Central memory CD8-positive, alpha-beta T cell (primary cell): ENCODE results near the gene CTBS.
"Not testable (repeated sequence)": the region's sequence is repeated elsewhere in the genome, so short reads cannot be mapped to it uniquely, and the experiment has no call there.

Experiments
- ATAC-seq: fragments of 150-1000 bp; cut with Tn5 transposase; replicated peaks from 2 replicates; pipeline ENCODE4 v1.10.0; 2022; ENCODE audit warnings: mild to moderate bottlenecking, moderate FRiP score, moderate number of reproducible peaks; ENCODE audit not compliant: poor library complexity, severe bottlenecking; ENCODE audit errors: extremely low read depth
- DNase-seq, 2 donors: peaks; one replicate each; pipeline ENCODE4 v3.0.0; 2021; ENCODE audit warnings: low spot score in 2 of 2
- H3K27ac Mint-ChIP-seq: one replicate; pipeline ENCODE4 v1.8.0; 2022; ENCODE audit warnings: low read depth, mild to moderate bottlenecking, moderate library complexity, mixed read lengths
- H3K27me3 Mint-ChIP-seq: one replicate; pipeline ENCODE4 v1.8.0; 2022; ENCODE audit warnings: mixed read lengths
- H3K36me3 Mint-ChIP-seq: one replicate; pipeline ENCODE4 v1.8.0; 2022; ENCODE audit warnings: mild to moderate bottlenecking, moderate library complexity, mixed read lengths; ENCODE audit not compliant: insufficient read depth
- H3K4me1 Mint-ChIP-seq: one replicate; pipeline ENCODE4 v1.8.0; 2022; ENCODE audit warnings: mixed read lengths
- H3K4me3 Mint-ChIP-seq: one replicate; pipeline ENCODE4 v1.8.0; 2022; ENCODE audit warnings: mild to moderate bottlenecking, moderate library complexity, mixed read lengths
- H3K9me3 Mint-ChIP-seq: one replicate; pipeline ENCODE4 v1.8.0; 2022; ENCODE audit warnings: mixed read lengths

CTBS gene

GRCh38 chr1:84510668-84511067 lies 63.6 kb downstream of the CTBS start:
- Mint-ChIP-seq H3K27ac (no peak overlapping the region), H3K27me3 (no peaks in the 10 kb centered on the region), H3K36me3 (peaks cover 10% of the 10 kb centered on the region), H3K4me3 (no peak overlapping the region), H3K4me1 (peaks cover 6% of the 10 kb centered on the region), H3K9me3 (no peaks in the 10 kb centered on the region)
- no peak for ATAC-seq
- no peak for DNase-seq

- H3K36me3 Mint-ChIP-seq = peaks cover 14% of the 10 kb centered on the region
- peaks cover 10% of the 10 kb centered on the region for H3K4me1 Mint-ChIP-seq
- H3K4me3 Mint-ChIP-seq = no peak overlapping the region
- DNase-seq (no peak), ATAC-seq (no peak)
- no peaks in the 10 kb centered on the region for H3K9me3 Mint-ChIP-seq
- no peaks in the 10 kb centered on the region for H3K27me3 Mint-ChIP-seq
- H3K27ac Mint-ChIP-seq = no peak overlapping the region
Measured at GRCh38 chr1:84510165-84510564, 64.1 kb downstream of the CTBS start.

- H3K27me3 Mint-ChIP-seq = no peaks in the 10 kb centered on the region
- ATAC-seq (no peak), DNase-seq (no peak)
- peaks cover 18% of the 10 kb centered on the region for H3K36me3 Mint-ChIP-seq
- no peak overlapping the region for H3K4me3 Mint-ChIP-seq
- peaks cover 22% of the 10 kb centered on the region for H3K4me1 Mint-ChIP-seq
- H3K9me3 Mint-ChIP-seq = no peaks in the 10 kb centered on the region
- no peak overlapping the region for H3K27ac Mint-ChIP-seq
Measured at GRCh38 chr1:84509029-84509428, 65.2 kb downstream of the CTBS start.

- H3K36me3 Mint-ChIP-seq = peaks cover 20% of the 10 kb centered on the region
- H3K9me3 Mint-ChIP-seq = no peaks in the 10 kb centered on the region
- no peak for ATAC-seq
- no peak overlapping the region for H3K27ac Mint-ChIP-seq
- H3K27me3 Mint-ChIP-seq = no peaks in the 10 kb centered on the region
- no peak for DNase-seq
- H3K4me3 Mint-ChIP-seq = no peak overlapping the region
- peaks cover 27% of the 10 kb centered on the region for H3K4me1 Mint-ChIP-seq
Measured at GRCh38 chr1:84508510-84508909, 65.7 kb downstream of the CTBS start.

- H3K9me3 Mint-ChIP-seq, ATAC-seq, DNase-seq, H3K27ac Mint-ChIP-seq, H3K4me3 Mint-ChIP-seq, H3K27me3 Mint-ChIP-seq: not testable (repeated sequence)
- Mint-ChIP-seq H3K4me1 (peaks cover 33% of the 10 kb centered on the region), H3K36me3 (peaks cover 22% of the 10 kb centered on the region)
Measured at GRCh38 chr1:84507887-84508286, 66.4 kb downstream of the CTBS start.

GRCh38 chr1:84506729-84507453 lies 67.3 kb downstream of the CTBS start:
- Mint-ChIP-seq H3K4me1 (peaks cover 33% of the 10 kb centered on the region), H3K27me3 (no peaks in the 10 kb centered on the region), H3K27ac (peak overlapping the region; percentile 96), H3K36me3 (peaks cover 24% of the 10 kb centered on the region), H3K9me3 (no peaks in the 10 kb centered on the region), H3K4me3 (peak overlapping the region; percentile 97)
- DNase-seq (no peak), ATAC-seq (no peak)

GRCh38 chr1:84506002-84506728 lies 68.1 kb downstream of the CTBS start, which contains the start of the genes GNG5 and SPATA1:
GNG5 (minus strand) TSS chr1:84506581; CDS start chr1:84506091, 490 bp downstream.
SPATA1 (plus strand) TSS chr1:84506386; CDS start chr1:84516360, 9,974 bp downstream.
- DNase-seq = peak; percentile 89 to 93
- no peaks in the 10 kb centered on the region for H3K27me3 Mint-ChIP-seq
- peak; percentile 89 for ATAC-seq
- peak within 1 kb of the TSS; percentile 97 for H3K4me3 Mint-ChIP-seq
- H3K9me3 Mint-ChIP-seq = no peaks in the 10 kb centered on the region
- H3K27ac Mint-ChIP-seq = peak within 1 kb of the TSS; percentile 96
- H3K36me3 Mint-ChIP-seq = peaks cover 27% of the 10 kb centered on the region
- peaks cover 40% of the 10 kb centered on the region for H3K4me1 Mint-ChIP-seq

- ATAC-seq (peak; percentile 33), DNase-seq (no peak)
- Mint-ChIP-seq H3K9me3 (no peaks in the 10 kb centered on the region), H3K27me3 (no peaks in the 10 kb centered on the region), H3K36me3 (peaks cover 27% of the 10 kb centered on the region), H3K27ac (peak overlapping the region; percentile 96), H3K4me3 (peak overlapping the region; percentile 97), H3K4me1 (peaks cover 43% of the 10 kb centered on the region)
Measured at GRCh38 chr1:84505493-84506001, 68.7 kb downstream of the CTBS start.

- H3K27me3 Mint-ChIP-seq = no peaks in the 10 kb centered on the region
- no peak for DNase-seq
- ATAC-seq = no peak
- peak overlapping the region; percentile 96 for H3K27ac Mint-ChIP-seq
- H3K9me3 Mint-ChIP-seq = no peaks in the 10 kb centered on the region
- peaks cover 33% of the 10 kb centered on the region for H3K36me3 Mint-ChIP-seq
- peaks cover 43% of the 10 kb centered on the region for H3K4me1 Mint-ChIP-seq
- peak overlapping the region; percentile 97 for H3K4me3 Mint-ChIP-seq
Measured at GRCh38 chr1:84504580-84505492, 69.4 kb downstream of the CTBS start.

- Mint-ChIP-seq H3K36me3 (peaks cover 40% of the 10 kb centered on the region), H3K4me1 (peaks cover 43% of the 10 kb centered on the region), H3K4me3 (no peak overlapping the region)
Measured at GRCh38 chr1:84502927-84503326, 71.3 kb downstream of the CTBS start.

More at GRCh38 chr1:84502927-84503326, 71.3 kb downstream of the CTBS start:
- DNase-seq (no peak), ATAC-seq (no peak)
- H3K27ac Mint-ChIP-seq = no peak overlapping the region
- H3K27me3 Mint-ChIP-seq = no peaks in the 10 kb centered on the region
- no peaks in the 10 kb centered on the region for H3K9me3 Mint-ChIP-seq
